Breast epithelium (tissue), 4 donors: ENCODE data around the gene UMAD1. TPM values are rescaled to one million over a fixed set of nuclear protein-coding genes. Genes with fewer than 3 reads are reported as not detected.

Experiments used
- DNase-seq, 2 donors: peaks; one replicate each; pipeline ENCODE4 v3.0.0-alpha.2; 2019; ENCODE audit warnings: low spot score in 2 of 2
- H3K27ac ChIP-seq, 2 donors: fragments of 200-600 bp; sonication (generic) in 1 of 2; one replicate each; pipeline ENCODE4 v1.5.1; 2016 to 2019; ENCODE audit warnings: mild to moderate bottlenecking in 1 of 2
- H3K27me3 ChIP-seq, 2 donors: fragments of 200-600 bp; sonication (generic) in 1 of 2; one replicate each; pipeline versions ENCODE4 v1.5.1 to v1.6.0; 2017 to 2019; ENCODE audit warnings: control low read depth in 1 of 2, mild to moderate bottlenecking in 1 of 2
- H3K36me3 ChIP-seq: fragments of 200-600 bp; one replicate; pipeline ENCODE4 v1.5.1; 2019
- H3K4me1 ChIP-seq, 2 donors: fragments of 200-600 bp; sonication (generic); one replicate each; pipeline ENCODE4 v1.5.1; 2016 to 2019; ENCODE audit warnings: control low read depth in 1 of 2
- H3K4me3 ChIP-seq, 3 donors: fragments of 200-600 bp; sonication (generic); 1 replicate in 2 of 3; 2 replicates in 1 of 3; pipeline ENCODE4 v1.5.1; 2016 to 2019; ENCODE audit warnings: mild to moderate bottlenecking in 3 of 3, moderate library complexity in 2 of 3
- H3K9me3 ChIP-seq, 2 donors: fragments of 200-600 bp; sonication (generic) in 1 of 2; one replicate each; pipeline ENCODE4 v1.5.1; 2016 to 2019; ENCODE audit warnings: control low read depth in 1 of 2
- POLR2A ChIP-seq: fragments of 450-650 bp; IDR thresholded peaks from one replicate; pipeline ENCODE4 v1.6.1; 2016; ENCODE audit warnings: antibody characterized with exemption, mild to moderate bottlenecking, moderate library complexity
- POLR2AphosphoS5 ChIP-seq, 3 donors: sonication (generic); formaldehyde crosslinking; IDR thresholded peaks; one replicate each; pipeline ENCODE4 v1.6.1; 2017; ENCODE audit warnings: antibody characterized with exemption in 3 of 3
- intact Hi-C: fragments of 100-400 bp; cut with DNase I; formaldehyde crosslinking; loops from one replicate; pipeline ENCODE4 v1.15.1; 2023; ENCODE audit warnings: low total_unique reads
- total RNA-seq, 3 donors: library from RNA; depleted of rRNA; stranded (reverse); fragments of >200 nt; gene quantifications; one replicate each; pipeline ENCODE4 v1.1.0, GENCODE V29; 2016
- TF ChIP-seq, protein P1 (sequence below), 3 donors: fragments of 450-650 bp; IDR thresholded peaks; one replicate each; pipeline ENCODE4 v1.5.1; 2016 to 2017; ENCODE audit warnings: antibody characterized with exemption in 3 of 3, mild to moderate bottlenecking in 3 of 3, moderate library complexity in 3 of 3

Gene UMAD1
- total RNA-seq, 3 donors from 2014 or later: 13.6 to 25.6 (median 17.7) TPM

DNA sequence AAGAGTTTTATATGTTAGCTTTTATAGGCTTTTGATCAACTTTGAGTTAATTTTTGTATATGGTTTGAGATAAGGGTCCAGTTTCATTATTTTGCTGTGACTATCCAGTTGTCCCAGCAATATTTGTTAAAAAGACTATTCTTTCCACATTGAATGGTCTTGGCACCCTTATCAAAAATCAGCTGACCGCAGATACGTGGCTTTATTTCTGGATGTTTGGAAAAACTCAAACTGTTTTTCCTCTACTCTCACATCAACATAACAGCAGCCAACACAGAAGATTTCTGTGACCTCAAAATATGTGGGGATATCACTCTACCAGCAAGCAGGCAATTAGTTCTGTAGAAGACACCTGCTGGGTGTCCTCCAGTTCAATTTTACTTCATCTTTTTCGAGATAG is 211.4 kb downstream of the UMAD1 start:
- intact Hi-C loops: no loop called here
- no peak overlapping the region for H3K4me3 ChIP-seq
- H3K9me3 ChIP-seq: peaks cover 12 to 13% of the 10 kb centered on the region in 2 donors
- no peak overlapping the region for H3K27ac ChIP-seq
- TF ChIP-seq, protein P1, sequence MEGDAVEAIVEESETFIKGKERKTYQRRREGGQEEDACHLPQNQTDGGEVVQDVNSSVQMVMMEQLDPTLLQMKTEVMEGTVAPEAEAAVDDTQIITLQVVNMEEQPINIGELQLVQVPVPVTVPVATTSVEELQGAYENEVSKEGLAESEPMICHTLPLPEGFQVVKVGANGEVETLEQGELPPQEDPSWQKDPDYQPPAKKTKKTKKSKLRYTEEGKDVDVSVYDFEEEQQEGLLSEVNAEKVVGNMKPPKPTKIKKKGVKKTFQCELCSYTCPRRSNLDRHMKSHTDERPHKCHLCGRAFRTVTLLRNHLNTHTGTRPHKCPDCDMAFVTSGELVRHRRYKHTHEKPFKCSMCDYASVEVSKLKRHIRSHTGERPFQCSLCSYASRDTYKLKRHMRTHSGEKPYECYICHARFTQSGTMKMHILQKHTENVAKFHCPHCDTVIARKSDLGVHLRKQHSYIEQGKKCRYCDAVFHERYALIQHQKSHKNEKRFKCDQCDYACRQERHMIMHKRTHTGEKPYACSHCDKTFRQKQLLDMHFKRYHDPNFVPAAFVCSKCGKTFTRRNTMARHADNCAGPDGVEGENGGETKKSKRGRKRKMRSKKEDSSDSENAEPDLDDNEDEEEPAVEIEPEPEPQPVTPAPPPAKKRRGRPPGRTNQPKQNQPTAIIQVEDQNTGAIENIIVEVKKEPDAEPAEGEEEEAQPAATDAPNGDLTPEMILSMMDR (IDR thresholded peaks at IDR 0.05): no peak
- no peak for TF ChIP-seq POLR2A
- TF ChIP-seq POLR2AphosphoS5 (IDR thresholded peaks at IDR 0.05): no peak
- no peaks in the 10 kb centered on the region for H3K36me3 ChIP-seq
- no peak for DNase-seq
- no peaks in the 10 kb centered on the region for H3K4me1 ChIP-seq
- no peaks in the 10 kb centered on the region for H3K27me3 ChIP-seq

DNA sequence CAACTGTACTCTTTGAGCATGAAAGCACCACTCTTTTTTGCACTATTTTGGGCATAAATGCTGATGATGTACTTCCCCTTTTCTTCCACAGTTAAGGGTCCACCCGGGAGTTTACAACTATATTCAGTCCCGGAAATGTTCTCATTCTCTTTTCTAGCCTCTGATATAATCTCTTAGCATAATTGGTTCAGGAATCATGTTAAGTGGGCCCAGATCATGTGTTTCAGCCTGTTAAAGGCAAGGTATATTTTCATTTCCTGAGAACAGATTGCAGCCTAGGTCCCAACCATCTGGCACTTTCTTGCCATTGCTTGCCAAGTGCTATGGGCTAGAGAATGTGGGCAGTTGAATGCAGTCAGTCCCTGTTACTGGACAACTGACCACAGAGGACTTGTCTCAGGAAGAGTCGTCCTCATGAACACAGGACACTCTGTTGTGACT is 216.6 kb downstream of the UMAD1 start:
- Histone ChIP-seq H3K9me3 (peaks cover 12 to 13% of the 10 kb centered on the region in 2 donors), H3K27me3 (no peaks in the 10 kb centered on the region), H3K4me1 (no peaks in the 10 kb centered on the region), H3K4me3 (no peak overlapping the region), H3K36me3 (no peaks in the 10 kb centered on the region), H3K27ac (no peak overlapping the region)
- intact Hi-C loops: no loop called here
- TF ChIP-seq POLR2AphosphoS5 (IDR thresholded peaks at IDR 0.05) (no peak), POLR2A (no peak)
- TF ChIP-seq, protein P1 (IDR thresholded peaks at IDR 0.05): no peak
- DNase-seq: no peak

DNA sequence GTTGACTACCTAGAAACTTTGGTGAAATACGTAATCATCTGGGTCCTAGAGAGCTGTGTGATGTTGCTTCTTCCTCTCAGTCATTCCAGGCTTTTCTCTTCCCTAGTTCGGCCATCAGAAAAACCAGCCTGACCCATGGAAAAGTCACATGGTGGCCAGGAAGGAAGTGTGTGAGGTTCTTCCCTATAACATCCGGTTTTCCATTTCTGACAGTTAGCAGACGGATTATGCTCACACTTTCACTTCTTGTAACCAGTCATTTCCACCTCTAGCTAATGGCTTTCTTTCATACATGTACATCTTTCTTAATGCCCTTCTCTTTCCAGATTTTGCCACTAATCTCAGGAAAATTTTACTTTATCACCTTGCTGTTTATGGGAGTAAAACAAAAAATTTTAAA is 218.0 kb downstream of the UMAD1 start:
- intact Hi-C loops: no loop called here
- Histone ChIP-seq H3K36me3 (no peaks in the 10 kb centered on the region), H3K9me3 (peaks cover 12 to 13% of the 10 kb centered on the region in 2 donors), H3K27me3 (no peaks in the 10 kb centered on the region), H3K4me3 (no peak overlapping the region), H3K27ac (no peak overlapping the region), H3K4me1 (no peaks in the 10 kb centered on the region)
- no peak for DNase-seq
- TF ChIP-seq, protein P1 (IDR thresholded peaks at IDR 0.05): no peak
- no peak for TF ChIP-seq POLR2AphosphoS5 (IDR thresholded peaks at IDR 0.05)
- no peak for TF ChIP-seq POLR2A

DNA sequence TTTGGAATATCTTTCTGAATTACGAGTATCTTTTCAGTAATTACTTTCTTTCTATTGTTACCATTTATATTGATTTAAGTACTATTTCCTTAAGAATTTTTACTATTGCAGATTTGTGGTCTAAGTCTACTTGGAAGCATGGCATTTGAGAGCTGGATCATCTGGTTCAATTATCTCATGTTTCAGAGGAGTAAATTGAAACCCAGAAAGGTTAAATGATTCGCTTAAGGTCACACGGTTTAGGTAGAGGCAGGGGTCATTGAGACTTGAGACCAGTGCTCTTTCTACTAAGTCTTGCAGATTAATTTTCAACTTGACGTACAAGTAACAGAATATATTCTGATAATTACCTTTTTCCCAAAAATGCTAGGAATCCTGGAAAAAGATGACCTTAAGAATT is 218.9 kb downstream of the UMAD1 start:
- no peak for TF ChIP-seq POLR2AphosphoS5 (IDR thresholded peaks at IDR 0.05)
- no peak for TF ChIP-seq POLR2A
- TF ChIP-seq, protein P1 (IDR thresholded peaks at IDR 0.05): no peak
- intact Hi-C loops: no loop called here

DNA sequence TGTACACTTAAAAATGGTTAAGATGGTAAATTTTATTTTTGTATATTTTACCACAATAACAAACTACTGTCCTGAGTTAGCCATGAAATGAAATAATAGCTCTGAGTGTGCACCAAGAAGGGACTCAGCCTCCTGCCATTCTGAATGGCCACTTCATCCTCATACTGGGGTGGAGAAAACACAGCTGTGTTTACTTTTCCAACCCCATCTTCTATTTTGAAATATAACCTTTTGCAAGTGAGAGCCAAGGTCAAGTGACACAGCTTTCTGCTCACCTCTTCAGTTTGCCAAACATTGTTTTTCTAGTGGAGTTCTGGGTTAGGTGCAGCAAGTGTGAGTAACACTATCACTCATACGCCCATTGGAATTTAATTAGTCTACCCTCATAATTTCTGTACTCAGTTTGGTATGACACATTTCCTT is 220.7 kb downstream of the UMAD1 start:
- H3K27ac ChIP-seq: no peak overlapping the region
- intact Hi-C loops: no loop called here

More for the DNA sequence above, 218.9 kb downstream of the UMAD1 start:
- no peak overlapping the region for H3K27ac ChIP-seq
- no peak for DNase-seq
- H3K27me3 ChIP-seq: no peaks in the 10 kb centered on the region
- H3K4me3 ChIP-seq: no peak overlapping the region
- no peaks in the 10 kb centered on the region for H3K4me1 ChIP-seq
- H3K9me3 ChIP-seq: peaks cover 12% of the 10 kb centered on the region in 2 donors
- no peaks in the 10 kb centered on the region for H3K36me3 ChIP-seq

More for the DNA sequence above, 220.7 kb downstream of the UMAD1 start:
- Histone ChIP-seq H3K36me3 (no peaks in the 10 kb centered on the region), H3K4me1 (no peaks in the 10 kb centered on the region), H3K27me3 (no peaks in the 10 kb centered on the region), H3K9me3 (no peaks in the 10 kb centered on the region), H3K4me3 (no peak overlapping the region)
- TF ChIP-seq POLR2A (no peak), POLR2AphosphoS5 (IDR thresholded peaks at IDR 0.05) (no peak)
- TF ChIP-seq, protein P1 (IDR thresholded peaks at IDR 0.05): no peak
- DNase-seq: no peak
